Esophagus squamous epithelium (tissue), 4 donors: ENCODE data around the gene TSHZ2.

Experiments used
- CTCF ChIP-seq, 6 experiments: fragments of 450-650 bp in 4 of 6; fragments of 200-600 bp in 2 of 6; sonication (generic) in 2 of 6; IDR thresholded peaks; one replicate each; pipeline ENCODE4 v1.5.1; 2016 to 2019; ENCODE audit warnings: antibody characterized with exemption in 6 of 6, mild to moderate bottlenecking in 4 of 6, moderate library complexity in 4 of 6
- POLR2A ChIP-seq, 4 donors: fragments of 450-650 bp; IDR thresholded peaks; one replicate each; pipeline ENCODE4 v1.6.1; 2017; ENCODE audit warnings: antibody characterized with exemption in 4 of 4, mild to moderate bottlenecking in 4 of 4, moderate library complexity in 3 of 4

GRCh38 chr20:53128004-53128403 lies 155.8 kb downstream of the TSHZ2 start:
- TF ChIP-seq CTCF (IDR thresholded peaks at IDR 0.05): no peak
- TF ChIP-seq POLR2A (IDR thresholded peaks at IDR 0.05): no peak
